Testis (tissue), 3 donors: Measurements from ENCODE around the gene CPLANE2. TPM values are rescaled to one million over a fixed set of nuclear protein-coding genes. Genes with fewer than 3 reads are reported as not detected.

Experiments used
- DNase-seq: peaks from one replicate; pipeline ENCODE4 v3.0.0-alpha.2; 2019
- H3K27ac ChIP-seq, 2 donors: fragments of 200-600 bp; sonication (generic); one replicate each; pipeline ENCODE4 v1.5.1; 2019
- H3K27me3 ChIP-seq: fragments of 200-600 bp; sonication (generic); one replicate; pipeline ENCODE4 v1.5.1; 2019
- H3K36me3 ChIP-seq: fragments of 200-600 bp; sonication (generic); one replicate; pipeline ENCODE4 v1.5.1; 2017; ENCODE audit warnings: low read depth; ENCODE audit errors: missing control alignments
- H3K4me1 ChIP-seq: fragments of 200-600 bp; sonication (generic); one replicate; pipeline ENCODE4 v1.5.1; 2019
- H3K4me3 ChIP-seq, 2 donors: fragments of 200-600 bp; sonication (generic); one replicate each; pipeline ENCODE4 v1.5.1; 2017 to 2019
- H3K9me3 ChIP-seq: fragments of 200-600 bp; sonication (generic); one replicate; pipeline ENCODE4 v1.5.1; 2017
- POLR2A ChIP-seq: fragments of 450-650 bp; IDR thresholded peaks from one replicate; pipeline ENCODE4 v1.6.1; 2017; ENCODE audit warnings: antibody characterized with exemption, mild to moderate bottlenecking, moderate library complexity
- WGBS, 2 donors: methylation state at CpG; one replicate each; pipeline ENCODE4 v1.1.5; 2018; 5-methylcytosine and 5-hydroxymethylcytosine counted together
- intact Hi-C: fragments of 100-400 bp; cut with DNase I; formaldehyde crosslinking; loops from one replicate; pipeline ENCODE4 v1.15.1; 2023; ENCODE audit warnings: low total_unique reads
- polyA plus RNA-seq: library from polyadenylated mRNA; stranded (reverse); fragments of 350-450 nt; fragmentation: Illumina TruSeq; extraction: RNeasy Lipid Tissue Mini Kit (QIAGEN cat#74804); gene quantifications from one replicate; pipeline ENCODE4 v1.2.3, GENCODE V29; 2014; ENCODE audit warnings: low read depth, low replicate concordance; ENCODE audit not compliant: insufficient read depth
- total RNA-seq, 2 donors: library from RNA; depleted of rRNA; stranded (reverse); fragments of >200 nt; gene quantifications; one replicate each; pipeline ENCODE4 v1.2.3, GENCODE V29; 2016
- TF ChIP-seq, protein P1 (sequence below), 3 experiments: fragments of 450-650 bp in 2 of 3; fragments of 200-600 bp in 1 of 3; sonication (generic) in 1 of 3; IDR thresholded peaks; one replicate each; pipeline ENCODE4 v1.5.1; 2016 to 2019; ENCODE audit warnings: antibody characterized with exemption in 3 of 3, mild to moderate bottlenecking in 2 of 3, moderate library complexity in 1 of 3

CPLANE2 gene
- total and polyA plus RNA-seq, 3 donors from 2014 or later, result 10.6 to 11.8 (median 11.1) TPM

DNA sequence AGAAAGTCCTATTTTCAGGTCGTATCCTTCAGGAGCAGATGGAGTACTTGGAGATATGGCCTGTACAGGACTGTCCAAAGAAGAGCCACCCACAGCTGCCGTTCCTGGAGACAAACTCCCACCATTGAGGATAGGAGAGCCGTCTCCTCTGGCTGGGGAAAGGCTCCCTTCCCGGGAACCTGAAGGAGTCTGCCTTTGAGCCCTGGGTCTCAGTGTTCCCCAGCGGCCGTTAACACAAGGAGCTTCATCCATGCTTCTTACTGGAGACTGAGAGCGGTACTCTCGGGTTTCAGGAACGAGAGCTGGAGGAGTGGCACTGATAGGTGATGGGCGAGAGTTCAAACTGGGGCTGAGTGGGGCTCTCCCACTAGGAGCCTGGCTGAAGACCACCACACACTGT lies 14.4 kb upstream of the CPLANE2 start:
- intact Hi-C loops, result no loop called here
- Histone ChIP-seq H3K4me3 (no peak overlapping the region), H3K36me3 (no peaks in the 10 kb centered on the region), H3K4me1 (peaks cover 49% of the 10 kb centered on the region), H3K27ac (peak overlapping the region; percentile 81 to 89), H3K9me3 (no peaks in the 10 kb centered on the region), H3K27me3 (no peaks in the 10 kb centered on the region)
- no peak for DNase-seq
- WGBS, 2 donors, result 70 to 81% methylated on average over 6 to 10 of the region's 10 CpGs
- no peak for TF ChIP-seq POLR2A
- TF ChIP-seq, protein P1, sequence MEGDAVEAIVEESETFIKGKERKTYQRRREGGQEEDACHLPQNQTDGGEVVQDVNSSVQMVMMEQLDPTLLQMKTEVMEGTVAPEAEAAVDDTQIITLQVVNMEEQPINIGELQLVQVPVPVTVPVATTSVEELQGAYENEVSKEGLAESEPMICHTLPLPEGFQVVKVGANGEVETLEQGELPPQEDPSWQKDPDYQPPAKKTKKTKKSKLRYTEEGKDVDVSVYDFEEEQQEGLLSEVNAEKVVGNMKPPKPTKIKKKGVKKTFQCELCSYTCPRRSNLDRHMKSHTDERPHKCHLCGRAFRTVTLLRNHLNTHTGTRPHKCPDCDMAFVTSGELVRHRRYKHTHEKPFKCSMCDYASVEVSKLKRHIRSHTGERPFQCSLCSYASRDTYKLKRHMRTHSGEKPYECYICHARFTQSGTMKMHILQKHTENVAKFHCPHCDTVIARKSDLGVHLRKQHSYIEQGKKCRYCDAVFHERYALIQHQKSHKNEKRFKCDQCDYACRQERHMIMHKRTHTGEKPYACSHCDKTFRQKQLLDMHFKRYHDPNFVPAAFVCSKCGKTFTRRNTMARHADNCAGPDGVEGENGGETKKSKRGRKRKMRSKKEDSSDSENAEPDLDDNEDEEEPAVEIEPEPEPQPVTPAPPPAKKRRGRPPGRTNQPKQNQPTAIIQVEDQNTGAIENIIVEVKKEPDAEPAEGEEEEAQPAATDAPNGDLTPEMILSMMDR (IDR thresholded peaks at IDR 0.05), result no peak

DNA sequence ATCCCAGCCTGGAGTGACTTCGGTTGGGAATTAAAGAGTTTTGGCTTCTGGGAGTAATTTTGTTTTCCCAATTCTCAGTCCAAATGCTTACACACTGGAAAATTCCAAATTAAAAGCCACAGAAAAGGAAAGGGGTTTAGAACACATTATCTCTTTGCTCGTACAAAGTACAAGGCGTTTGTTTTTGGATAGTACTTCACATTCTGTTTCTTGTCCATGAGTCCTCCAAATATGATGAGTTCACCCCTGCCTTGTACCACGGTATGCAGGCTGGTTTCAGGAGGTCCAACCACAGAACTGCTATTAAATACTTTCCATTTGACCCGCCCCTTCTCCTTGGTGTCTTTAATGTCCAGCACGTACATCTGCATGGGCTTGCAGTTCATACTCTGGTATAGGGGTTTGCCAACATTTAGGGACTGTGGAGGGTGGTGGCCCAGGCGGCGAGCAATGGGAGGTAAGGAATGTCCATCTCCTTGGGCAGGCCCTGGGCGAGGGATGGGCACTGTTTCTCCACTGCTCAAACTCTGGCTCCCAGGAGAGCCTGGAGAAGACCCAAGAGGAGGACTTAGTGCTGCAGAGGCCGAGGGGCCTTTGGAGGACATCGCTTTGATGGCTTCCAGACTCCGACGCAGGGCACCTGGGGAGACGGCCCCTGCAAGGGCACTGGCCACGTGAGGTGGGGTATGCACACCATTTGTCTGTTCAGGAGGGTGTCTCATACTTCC lies 13.7 kb upstream of the CPLANE2 start:
- 62 to 67% methylated on average over 9 to 15 of the region's 15 CpGs for WGBS, 2 donors
- no peak overlapping the region for H3K4me3 ChIP-seq
- peaks cover 49% of the 10 kb centered on the region for H3K4me1 ChIP-seq
- H3K9me3 ChIP-seq, result no peaks in the 10 kb centered on the region
- intact Hi-C loops, result no loop called here
- DNase-seq, result no peak
- no peaks in the 10 kb centered on the region for H3K36me3 ChIP-seq
- H3K27ac ChIP-seq, result peak overlapping the region; percentile 81 to 89
- no peaks in the 10 kb centered on the region for H3K27me3 ChIP-seq
- TF ChIP-seq, protein P1 (IDR thresholded peaks at IDR 0.05), result no peak
- no peak for TF ChIP-seq POLR2A

DNA sequence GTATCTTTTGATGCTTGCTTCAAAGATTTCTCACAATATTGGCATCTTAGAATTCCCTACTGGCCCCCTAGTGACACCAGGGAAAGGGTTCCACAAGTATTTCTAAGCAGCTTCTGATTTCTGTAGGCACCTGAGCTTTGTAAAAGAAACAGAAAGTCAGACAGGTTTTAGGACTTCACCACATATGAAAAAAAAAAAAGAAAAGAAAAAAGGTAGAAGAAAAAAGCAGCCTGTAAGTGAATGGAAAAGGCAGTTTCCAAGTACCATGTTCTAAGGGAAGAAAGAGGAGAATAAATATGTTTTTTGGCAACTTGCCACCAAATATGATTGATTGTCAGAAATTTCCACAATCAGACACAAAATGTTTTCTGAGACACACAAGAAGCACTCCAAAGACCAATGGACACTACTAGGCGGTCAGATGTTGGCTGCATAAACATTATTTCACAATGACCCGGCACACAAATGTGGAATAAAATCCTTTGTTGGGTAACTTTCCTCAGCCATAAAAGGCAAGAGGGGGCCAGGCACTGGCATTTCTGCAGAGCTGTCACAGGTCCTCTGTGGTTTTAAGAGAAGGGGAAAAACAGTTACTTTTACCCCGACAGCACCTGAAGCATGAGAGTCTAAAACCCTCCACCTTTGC lies 12.7 kb upstream of the CPLANE2 start:
- no peaks in the 10 kb centered on the region for H3K36me3 ChIP-seq
- no peaks in the 10 kb centered on the region for H3K9me3 ChIP-seq
- intact Hi-C loops, result loop anchor here (10.0 kb wide), 1 partner anchor 165 kb away; no protein-coding TSS in a partner anchor
- H3K4me1 ChIP-seq, result peaks cover 49% of the 10 kb centered on the region
- TF ChIP-seq, protein P1 (IDR thresholded peaks at IDR 0.05), result no peak
- H3K27ac ChIP-seq, result peak overlapping the region; percentile 66 to 89
- WGBS, 2 donors, result 38% methylated on average over 3 of the region's 3 CpGs
- no peak overlapping the region for H3K4me3 ChIP-seq
- DNase-seq, result peak; percentile 64
- H3K27me3 ChIP-seq, result no peaks in the 10 kb centered on the region

- peaks cover 46% of the 10 kb centered on the region for H3K4me1 ChIP-seq
- 26 to 43% methylated on average over 7 of the region's 7 CpGs for WGBS, 2 donors
- DNase-seq, result peak; percentile 88
- no peaks in the 10 kb centered on the region for H3K9me3 ChIP-seq
- no peaks in the 10 kb centered on the region for H3K27me3 ChIP-seq
- no peak overlapping the region for H3K4me3 ChIP-seq
- H3K27ac ChIP-seq, result peak overlapping the region; percentile 61 to 89
- H3K36me3 ChIP-seq, result no peaks in the 10 kb centered on the region
- TF ChIP-seq, protein P1 (IDR thresholded peaks at IDR 0.05), result no peak
- TF ChIP-seq POLR2A, result no peak
- intact Hi-C loops, result loop anchor here (10.0 kb wide), 1 partner anchor 164 kb away; no protein-coding TSS in a partner anchor
Observed at GRCh38 chr1:16248603-16249516, 11.9 kb upstream of the CPLANE2 start.
